Panc1 (cell line): Measurements from ENCODE around the gene SRPK1. TPM values are rescaled to one million over a fixed set of nuclear protein-coding genes. Genes with fewer than 3 reads are reported as not detected.

ENCODE experiments used
- ATAC-seq: fragments of 200-7000 bp; cut with Tn5 transposase; 2 replicates; pipeline ENCODE4 v1.9.1; 2020; ENCODE audit warnings: mild to moderate bottlenecking, moderate library complexity
- BruUV-seq: library from RNA; stranded (reverse); fragments of 400-500 nt; replicated peaks from 2 replicates; lab custom pipeline; 2021; lab: Mats Ljungman, UMichigan
- CTCF ChIA-PET: fragments of 300-600 bp; sonication (Branson Sonifier 250); formaldehyde crosslinking; loops from one replicate; lab custom pipeline; 2022; ENCODE audit warnings: antibody characterized with exemption; lab: Charles Lee
- POLR2A ChIA-PET: fragments of 300-600 bp; sonication (Branson Sonifier 250); formaldehyde crosslinking; loops from one replicate; lab custom pipeline; 2022; ENCODE audit warnings: antibody characterized with exemption; lab: Charles Lee
- DNase-seq: peaks from one replicate; pipeline ENCODE4 v3.0.0-alpha.2; 2010; ENCODE audit warnings: low read depth, low spot score
- H3K27ac ChIP-seq: 2 replicates; pipeline ENCODE4 v1.5.1; 2011; ENCODE audit warnings: mild to moderate bottlenecking, low read length, inconsistent platforms
- H3K27me3 ChIP-seq: fragments of 200-500 bp; sonication (Bioruptor generic); 2 replicates; pipeline ENCODE4 v1.6.0; 2014; ENCODE audit warnings: low read length, inconsistent platforms; ENCODE audit not compliant: control insufficient read depth, insufficient read depth
- H3K36me3 ChIP-seq: fragments of 200-500 bp; sonication (Bioruptor generic); 2 replicates; pipeline ENCODE4 v1.5.1; 2014; ENCODE audit warnings: inconsistent platforms, mild to moderate bottlenecking, low read length, moderate library complexity; ENCODE audit not compliant: control insufficient read depth, insufficient read depth
- H3K4me1 ChIP-seq: 2 replicates; pipeline ENCODE4 v1.5.1; 2011; ENCODE audit warnings: inconsistent platforms, mild to moderate bottlenecking, low read length, moderate library complexity; ENCODE audit not compliant: control insufficient read depth, insufficient read depth
- H3K4me3 ChIP-seq, 2 experiments: 2 replicates each; pipeline ENCODE4 v1.5.1; 2011 to 2012; ENCODE audit warnings: low read depth in 2 of 2, low read length in 2 of 2, mild to moderate bottlenecking in 2 of 2, inconsistent platforms in 1 of 2, moderate library complexity in 1 of 2
- H3K9me3 ChIP-seq: fragments of 200-500 bp; sonication (Bioruptor generic); 2 replicates; pipeline ENCODE4 v1.5.1; 2014; ENCODE audit warnings: low read depth, mild to moderate bottlenecking, inconsistent platforms, low read length, moderate library complexity; ENCODE audit not compliant: control insufficient read depth, insufficient read depth
- CTCF ChIP-seq: fragments of 450-650 bp; IDR thresholded peaks from 2 replicates; pipeline ENCODE4 v1.5.1; 2017; ENCODE audit warnings: mild to moderate bottlenecking
- POLR2AphosphoS5 ChIP-seq: IDR thresholded peaks from 2 replicates; pipeline ENCODE4 v1.6.1; 2012; ENCODE audit warnings: mild to moderate bottlenecking, low read depth, low read length, moderate library complexity
- REST ChIP-seq, 2 experiments: IDR thresholded peaks; 2 replicates each; pipeline ENCODE4 v1.6.1; 2011 to 2012; ENCODE audit warnings: low read depth in 2 of 2, control low read depth in 1 of 2, low read length in 1 of 2, mild to moderate bottlenecking in 1 of 2, moderate library complexity in 1 of 2; ENCODE audit not compliant: insufficient read depth in 1 of 2
- SIN3A ChIP-seq: IDR thresholded peaks from 2 replicates; pipeline ENCODE4 v1.6.1; 2012; ENCODE audit warnings: low read depth, mild to moderate bottlenecking, low read length, moderate library complexity, borderline replicate concordance; ENCODE audit not compliant: insufficient read depth
- TCF7L2 ChIP-seq: IDR thresholded peaks from 2 replicates; pipeline ENCODE4 v1.6.1; 2011; ENCODE audit warnings: mild to moderate bottlenecking, low read depth, low read length, inconsistent platforms
- in situ Hi-C: cut with HindIII; loops from 2 replicates; pipeline ENCODE4 v1.10.0; 2016; ENCODE audit warnings: low sequenced_read_pairs, low pct_unique_long_range_greater_than_20kb
- intact Hi-C: fragments of 100-400 bp; cut with micrococcal nuclease; formaldehyde crosslinking; loops from one replicate; pipeline ENCODE4 v1.10.0; 2022; ENCODE audit not compliant: unreplicated experiment
- total RNA-seq: library from RNA; stranded (reverse); gene quantifications from one replicate; pipeline ENCODE4 v1.2.1, GENCODE V29; 2021; ENCODE audit not compliant: unreplicated experiment

SRPK1 gene
- total RNA-seq, 1 experiment from 2014 or later, result 68.3 TPM

GRCh38 chr6:35948725-35949124 is 27.8 kb upstream of the SRPK1 start:
- POLR2A ChIA-PET, result no interaction called here
- Histone ChIP-seq H3K27ac (no peak overlapping the region), H3K36me3 (no peaks in the 10 kb centered on the region), H3K9me3 (no peaks in the 10 kb centered on the region), H3K4me1 (no peaks in the 10 kb centered on the region), H3K27me3 (no peaks in the 10 kb centered on the region), H3K4me3 (no peak overlapping the region)
- CTCF ChIA-PET, result interaction anchor here (0.6 kb wide), 1 partner anchor 103 kb away, joined by 3 read pairs; no protein-coding TSS in a partner anchor
- BruUV-seq, result no TSS peak
- in situ Hi-C loops (no loop called here), intact Hi-C loops (no loop called here)
- no peak for DNase-seq
- ATAC-seq, result peak; percentile 62; the same call in 1 of the 2 replicates
- TF ChIP-seq POLR2AphosphoS5, result no peak
- TF ChIP-seq REST (IDR thresholded peaks at IDR 0.05; ENCODE audit: insufficient read depth in 1 of 2, low read depth in 2 of 2, low read length in 1 of 2), result no peak
- TF ChIP-seq CTCF, result peak; percentile 58

- in situ Hi-C loops, result no loop called here
- TF ChIP-seq TCF7L2, result no peak
- TF ChIP-seq SIN3A, result no peak
- no peak for TF ChIP-seq REST (IDR thresholded peaks at IDR 0.05; ENCODE audit: insufficient read depth in 1 of 2, low read depth in 2 of 2, low read length in 1 of 2)
- TF ChIP-seq CTCF, result no peak
- no peak for TF ChIP-seq POLR2AphosphoS5
- H3K9me3 ChIP-seq, result no peaks in the 10 kb centered on the region
- no peaks in the 10 kb centered on the region for H3K27me3 ChIP-seq
- H3K36me3 ChIP-seq, result no peaks in the 10 kb centered on the region
- no peaks in the 10 kb centered on the region for H3K4me1 ChIP-seq
- DNase-seq (no peak), ATAC-seq (no peak)
- POLR2A ChIA-PET, result no interaction called here
- CTCF ChIA-PET, result no interaction called here
- H3K4me3 ChIP-seq, result no peak overlapping the region
- BruUV-seq, result no TSS peak
- no peak overlapping the region for H3K27ac ChIP-seq
- intact Hi-C loops, result no loop called here
Measured at GRCh38 chr6:35945650-35946025, 24.7 kb upstream of the SRPK1 start.
